Adipose tissue (tissue), 3 donors: Measurements from ENCODE around the gene SH2D3C. TPM values are rescaled to one million over a fixed set of nuclear protein-coding genes. Genes with fewer than 3 reads are reported as not detected.

Experiments
- H3K27ac ChIP-seq: one replicate; pipeline ENCODE4 v1.5.1; 2013; ENCODE audit warnings: low read depth, low read length
- WGBS, 3 donors: extraction: QIAGEN DNeasy Blood & Tissue Kit; methylation state at CpG; one replicate each; pipeline ENCODE4 v1.1.7; 2013; 5-methylcytosine and 5-hydroxymethylcytosine counted together
- polyA plus RNA-seq, 3 donors: library from polyadenylated mRNA; stranded (reverse); fragments of 200-250 nt; gene quantifications; one replicate each; pipeline ENCODE4 v1.2.3, GENCODE V29; 2013
- donor health status: healthy with polysubstance abuse.
- donor health status: Bipolar disorder and iron deficiency.
- donor health status: healthy.

SH2D3C gene
- polyA plus RNA-seq, 3 donors, result 4.8 to 29.7 (median 23.3) TPM

GRCh38 chr9:127715470-127716337 lies 62.8 kb downstream of the SH2D3C start, which contains the start of the genes PTRH1 and TTC16:
Gene PTRH1 (minus strand): TSS chr9:127715663. CDS start chr9:127715639, 24 bp downstream.
Gene TTC16 (plus strand): TSS chr9:127716079. CDS start chr9:127716146, 67 bp downstream.
- WGBS, 3 donors, result 4 to 5% (median 4%) methylated on average over 64 to 65 of the region's 65 CpGs

GRCh38 chr9:127714951-127715469 lies 63.5 kb downstream of the SH2D3C start:
- H3K27ac ChIP-seq, result peak overlapping the region; percentile 63
- 0 to 1% (median 1%) methylated on average over 36 to 44 of the region's 44 CpGs for WGBS, 3 donors

More at GRCh38 chr9:127715470-127716337, 62.8 kb downstream of the SH2D3C start, which contains the start of the genes PTRH1 and TTC16:
- peak within 1 kb of the TSS; percentile 63 for H3K27ac ChIP-seq

DNA sequence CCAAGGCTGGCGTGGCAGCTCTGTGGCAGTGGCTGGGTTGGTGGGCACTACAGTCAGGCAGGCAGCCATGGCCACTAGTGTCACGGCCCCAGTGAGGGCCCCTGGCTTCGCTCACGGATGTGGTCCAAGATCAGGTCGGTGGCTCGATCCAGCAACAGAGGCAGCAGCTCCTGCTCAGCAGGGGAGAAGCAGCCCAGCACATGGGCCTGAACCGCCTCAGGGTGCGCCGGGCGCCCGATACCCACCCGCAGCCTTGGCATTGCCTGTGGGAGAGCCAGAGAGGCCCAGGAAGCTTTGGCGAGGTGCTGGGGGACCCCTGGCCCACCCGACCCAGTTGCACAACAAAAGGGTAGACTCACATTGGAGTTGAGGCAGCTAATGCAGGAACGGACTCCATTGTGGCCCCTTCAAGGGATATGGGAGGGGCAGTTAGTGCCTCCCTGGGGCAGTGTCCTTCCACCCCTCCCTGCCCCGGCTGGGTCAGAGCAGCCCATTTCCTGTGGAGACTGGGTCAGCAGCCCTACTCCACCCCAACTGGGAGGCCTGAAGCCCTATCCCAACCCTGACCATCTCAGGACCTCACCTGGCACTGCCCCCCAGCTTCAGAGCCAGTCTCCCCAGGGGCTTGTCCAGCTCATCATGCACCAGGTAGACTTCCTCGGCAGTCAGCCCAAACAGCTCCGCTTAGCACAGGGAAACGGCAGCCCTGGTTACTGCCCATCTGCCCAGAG lies 64.3 kb downstream of the SH2D3C start:
- WGBS, 3 donors, result 76 to 78% (median 76%) methylated on average over 19 of the region's 19 CpGs
- H3K27ac ChIP-seq, result no peak overlapping the region

GRCh38 chr9:127712867-127713266 lies 65.6 kb downstream of the SH2D3C start:
- WGBS, 3 donors, result 90 to 97% (median 96%) methylated on average over 10 of the region's 10 CpGs

GRCh38 chr9:127712371-127712770 lies 66.1 kb downstream of the SH2D3C start:
- 90 to 91% (median 91%) methylated on average over 11 of the region's 11 CpGs for WGBS, 3 donors
- no peak overlapping the region for H3K27ac ChIP-seq

More at GRCh38 chr9:127712867-127713266, 65.6 kb downstream of the SH2D3C start:
- H3K27ac ChIP-seq, result no peak overlapping the region

DNA sequence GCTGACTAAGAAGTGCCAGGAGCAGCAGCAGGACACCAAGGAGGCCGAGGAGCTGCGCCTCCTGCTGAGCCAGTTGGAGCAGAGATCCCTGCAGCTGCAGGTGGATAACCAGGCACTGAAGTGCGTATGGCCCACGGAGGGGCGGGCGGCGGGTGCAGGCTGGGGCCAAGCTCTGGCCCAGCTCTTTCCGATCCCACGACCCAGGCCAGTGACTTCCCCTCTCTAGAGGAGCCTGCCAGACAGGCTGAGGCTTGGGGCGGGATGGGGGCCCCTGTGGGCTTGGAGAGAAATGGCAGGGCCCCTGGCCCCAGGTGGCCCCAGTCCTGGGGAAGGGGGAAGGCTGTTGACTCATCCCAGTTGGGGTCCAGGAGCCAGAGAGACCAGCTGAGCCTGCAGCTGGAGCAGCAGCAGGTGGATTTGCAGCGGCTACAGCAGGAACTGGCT lies 66.6 kb downstream of the SH2D3C start:
- WGBS, 3 donors, result 73 to 88% (median 75%) methylated on average over 11 of the region's 11 CpGs
- H3K27ac ChIP-seq, result no peak overlapping the region

DNA sequence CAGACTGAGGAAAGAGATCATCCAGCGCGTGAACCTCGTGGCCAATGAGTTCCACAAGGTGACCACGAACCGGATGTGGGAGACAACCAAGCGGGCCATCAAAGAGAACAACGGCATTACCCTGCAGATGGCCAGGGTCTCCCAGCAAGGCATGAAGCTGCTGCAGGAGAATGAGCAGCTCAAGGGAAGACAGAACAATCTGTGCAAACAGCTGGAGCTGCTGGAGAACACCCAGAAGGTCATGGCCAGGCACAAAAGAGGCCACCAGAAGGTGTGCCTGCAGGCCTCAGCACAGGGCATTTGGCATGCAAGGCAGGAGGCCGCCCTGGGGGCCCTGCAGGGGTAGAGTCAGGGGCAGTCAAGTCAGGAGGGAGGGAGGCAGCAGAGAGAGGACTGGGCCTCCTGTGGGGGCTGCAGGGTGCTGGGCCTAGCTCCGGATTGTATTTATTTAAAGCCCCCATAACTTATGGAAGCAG lies 67.2 kb downstream of the SH2D3C start:
- 51 to 75% (median 53%) methylated on average over 9 of the region's 9 CpGs for WGBS, 3 donors
- H3K27ac ChIP-seq, result no peak overlapping the region

DNA sequence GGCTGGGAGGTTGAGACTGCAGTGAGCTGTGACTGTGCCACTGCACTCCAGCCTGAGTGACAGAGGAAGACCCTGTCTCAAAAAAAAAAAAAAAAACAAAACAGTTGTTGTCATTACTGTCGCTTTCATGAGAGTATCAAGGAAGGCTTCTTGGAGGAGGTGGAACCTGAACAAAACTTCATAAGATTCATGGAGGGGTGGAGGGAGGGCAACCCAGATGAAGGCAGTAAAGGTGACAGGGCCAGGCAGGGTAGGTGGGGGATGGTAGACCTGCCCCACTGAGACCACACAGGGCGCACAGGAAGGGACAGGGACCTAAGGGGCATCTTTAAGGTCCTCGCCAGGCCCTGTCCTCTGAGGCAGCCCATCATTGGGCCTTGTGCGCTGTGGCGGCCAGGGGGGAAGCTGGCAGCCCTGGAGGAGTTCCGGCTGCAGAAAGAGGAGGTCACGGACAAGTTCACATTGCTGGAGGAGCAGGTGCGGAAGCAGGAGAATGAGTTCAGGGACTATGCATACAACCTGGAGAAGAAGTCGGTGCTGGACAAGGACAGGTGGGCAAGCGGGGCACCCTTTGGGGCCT lies 68.2 kb downstream of the SH2D3C start:
- no peak overlapping the region for H3K27ac ChIP-seq
- 89 to 96% (median 93%) methylated on average over 10 of the region's 10 CpGs for WGBS, 3 donors

GRCh38 chr9:127708952-127709587 lies 69.4 kb downstream of the SH2D3C start:
- 93 to 95% (median 94%) methylated on average over 8 of the region's 8 CpGs for WGBS, 3 donors
- no peak overlapping the region for H3K27ac ChIP-seq

- H3K27ac ChIP-seq, result no peak overlapping the region
- WGBS, 3 donors, result 50 to 63% (median 53%) methylated on average over 5 of the region's 5 CpGs
Observed at GRCh38 chr9:127707766-127708165, 70.7 kb downstream of the SH2D3C start.

- WGBS, 3 donors, result 54 to 66% (median 60%) methylated on average over 11 of the region's 11 CpGs
- no peak within 1 kb of the TSS for H3K27ac ChIP-seq
Observed at GRCh38 chr9:127706836-127707241, 71.6 kb downstream of the SH2D3C start, which contains the start of gene CFAP157. Gene CFAP157 (plus strand): TSS chr9:127706988. CDS start chr9:127707032, 44 bp downstream.

GRCh38 chr9:127705577-127706379 lies 72.7 kb downstream of the SH2D3C start:
- WGBS, 3 donors, result 68 to 84% (median 78%) methylated on average over 12 of the region's 12 CpGs
- H3K27ac ChIP-seq, result no peak overlapping the region

DNA sequence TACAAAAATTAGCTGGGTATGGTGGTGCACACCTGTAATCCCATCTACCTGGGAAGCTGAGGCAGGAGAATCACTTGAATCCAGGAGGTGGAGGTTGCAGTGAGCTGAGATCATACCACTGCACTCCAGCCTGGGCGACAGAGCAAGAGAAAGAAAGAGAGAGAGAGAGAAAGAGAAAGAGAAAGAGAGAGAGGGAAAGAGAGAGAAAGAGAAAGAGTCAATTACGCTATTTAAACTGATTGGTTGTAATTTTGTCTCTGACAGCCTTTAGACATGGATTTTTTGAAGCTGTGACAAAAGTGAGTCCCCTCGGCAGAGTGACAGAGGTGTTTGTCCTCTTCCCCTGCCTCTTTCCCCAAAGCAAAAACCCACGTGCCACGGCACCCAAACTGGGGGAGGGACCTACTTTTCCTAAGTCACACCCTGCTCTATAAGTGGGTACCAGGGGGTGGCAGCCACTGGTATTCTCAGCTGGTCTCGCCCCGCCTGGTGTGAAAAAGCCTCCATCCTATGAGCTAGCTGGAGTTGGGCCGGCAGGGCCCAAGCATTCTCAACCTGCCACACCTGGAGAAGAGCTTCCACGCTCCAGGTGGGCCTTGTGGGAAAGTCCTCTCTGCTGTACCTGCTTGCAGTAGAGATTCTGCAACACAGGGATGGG lies 75.0 kb downstream of the SH2D3C start:
- WGBS, 3 donors, result 77 to 95% (median 79%) methylated on average over 9 of the region's 9 CpGs
- H3K27ac ChIP-seq, result no peak overlapping the region

DNA sequence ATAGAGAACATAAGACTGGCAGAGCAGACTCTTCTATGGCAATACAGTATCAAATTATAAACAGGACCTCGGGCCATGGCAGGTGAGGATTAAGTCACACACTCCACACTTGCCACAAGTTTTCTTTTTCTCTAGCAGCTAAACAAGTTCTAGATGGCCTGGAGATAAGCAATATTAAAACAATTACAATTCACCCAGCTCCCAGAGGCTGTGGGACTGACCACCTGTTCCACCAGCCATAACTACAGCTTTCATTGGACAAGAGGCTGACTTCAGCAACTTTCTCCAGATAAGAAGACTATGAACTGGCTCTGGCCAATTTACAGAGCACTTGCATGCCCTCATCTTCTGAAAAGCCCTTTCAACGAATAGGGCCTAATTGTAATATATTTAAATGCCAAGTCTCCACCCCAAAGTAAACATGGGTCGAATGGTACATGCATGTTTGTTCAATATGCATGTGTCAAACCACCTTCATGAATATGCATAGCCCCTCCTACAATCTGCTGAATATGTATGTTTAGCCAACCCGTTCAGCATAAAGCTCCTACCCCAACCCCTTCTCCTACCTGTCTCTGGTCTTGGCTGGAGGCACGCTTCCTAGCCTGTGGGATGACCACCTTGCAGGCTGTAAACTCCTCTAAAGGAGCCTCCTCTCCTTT lies 77.7 kb downstream of the SH2D3C start:
- no peak overlapping the region for H3K27ac ChIP-seq
- WGBS, 3 donors, result 55 to 87% (median 78%) methylated on average over 5 of the region's 5 CpGs

- no peak overlapping the region for H3K27ac ChIP-seq
- WGBS, 3 donors, result 95 to 100% (median 97%) methylated on average over 2 of the region's 2 CpGs
Observed at GRCh38 chr9:127700140-127700539, 78.3 kb downstream of the SH2D3C start.
